PC-9 (cell line): ENCODE measurements around the gene GNB1.

Experiments used
- CTCF ChIP-seq: fragments of 200-600 bp; sonication (generic); conservative IDR thresholded peaks from 2 replicates; pipeline ENCODE4 v1.6.1; 2017; ENCODE audit warnings: mixed run types, antibody characterized with exemption, mild to moderate bottlenecking, moderate library complexity
- EZH2 ChIP-seq: fragments of 200-600 bp; sonication (generic); IDR thresholded peaks from 2 replicates; pipeline ENCODE4 v1.8.0; 2017; ENCODE audit warnings: antibody characterized with exemption, low read depth

- TF ChIP-seq CTCF (no peak), EZH2 (no peak)
These were observed 27.4 kb upstream of the GNB1 start for GRCh38 chr1:1917995-1918900.
